Osteocyte (in vitro differentiated cells): Measurements from ENCODE around the gene TMEM271. TPM values are rescaled to one million over a fixed set of nuclear protein-coding genes. Genes with fewer than 3 reads are reported as not detected.

Source experiments
- DNase-seq: peaks from one replicate; pipeline ENCODE4 v3.0.0; 2021; ENCODE audit warnings: mixed read lengths; ENCODE audit not compliant: unreplicated experiment; ENCODE audit errors: extremely low spot score
- H3K27ac Mint-ChIP-seq: one replicate; pipeline ENCODE4 v1.8.0; 2021; ENCODE audit warnings: mild to moderate bottlenecking, mixed read lengths; ENCODE audit not compliant: unreplicated experiment
- H3K27me3 Mint-ChIP-seq: one replicate; pipeline ENCODE4 v1.8.0; 2021; ENCODE audit warnings: mixed read lengths; ENCODE audit not compliant: unreplicated experiment
- H3K36me3 Mint-ChIP-seq: one replicate; pipeline ENCODE4 v1.8.0; 2021; ENCODE audit warnings: mixed read lengths; ENCODE audit not compliant: unreplicated experiment
- H3K4me1 Mint-ChIP-seq: one replicate; pipeline ENCODE4 v1.8.0; 2021; ENCODE audit warnings: mixed read lengths; ENCODE audit not compliant: unreplicated experiment
- H3K4me3 Mint-ChIP-seq: one replicate; pipeline ENCODE4 v1.8.0; 2021; ENCODE audit warnings: mild to moderate bottlenecking, moderate library complexity, mixed read lengths; ENCODE audit not compliant: unreplicated experiment
- H3K9me3 Mint-ChIP-seq: one replicate; pipeline ENCODE4 v1.8.0; 2021; ENCODE audit warnings: mixed read lengths; ENCODE audit not compliant: unreplicated experiment
- CTCF ChIP-seq: fragments of 200-600 bp; sonication (generic); IDR thresholded peaks from 2 replicates; pipeline ENCODE4 v1.5.0; 2021; ENCODE audit warnings: antibody characterized with exemption, mild to moderate bottlenecking, moderate library complexity
- total RNA-seq: library from RNA; stranded (reverse); gene quantifications from 2 replicates; pipeline ENCODE4 v1.2.1, GENCODE V29; 2021

Gene TMEM271
- total RNA-seq, 1 donor from 2014 or later, result not detected

GRCh38 chr4:620201-620600 is 44.1 kb upstream of the TMEM271 start:
- Mint-ChIP-seq H3K4me1 (no peaks in the 10 kb centered on the region), H3K36me3 (no peaks in the 10 kb centered on the region)

GRCh38 chr4:617644-618641 is 41.8 kb upstream of the TMEM271 start:
- H3K27me3 Mint-ChIP-seq, result peaks cover 3% of the 10 kb centered on the region
- peaks cover 8% of the 10 kb centered on the region for H3K9me3 Mint-ChIP-seq
- no peaks in the 10 kb centered on the region for H3K4me1 Mint-ChIP-seq
- DNase-seq, result peak; percentile 72
- no peak for TF ChIP-seq CTCF
- H3K36me3 Mint-ChIP-seq, result no peaks in the 10 kb centered on the region
- H3K4me3 Mint-ChIP-seq, result no peak overlapping the region
- no peak overlapping the region for H3K27ac Mint-ChIP-seq

More at GRCh38 chr4:620201-620600, 44.1 kb upstream of the TMEM271 start:
- peak; percentile 40 for DNase-seq
- TF ChIP-seq CTCF, result no peak
- Mint-ChIP-seq H3K4me3 (no peak overlapping the region), H3K9me3 (peaks cover 8% of the 10 kb centered on the region), H3K27me3 (no peaks in the 10 kb centered on the region), H3K27ac (no peak overlapping the region)

GRCh38 chr4:616911-617643 is 41.0 kb upstream of the TMEM271 start:
- Mint-ChIP-seq H3K4me3 (no peak overlapping the region), H3K27me3 (peaks cover 3% of the 10 kb centered on the region), H3K36me3 (no peaks in the 10 kb centered on the region), H3K27ac (no peak overlapping the region), H3K9me3 (peaks cover 8% of the 10 kb centered on the region), H3K4me1 (no peaks in the 10 kb centered on the region)
- TF ChIP-seq CTCF, result no peak
- DNase-seq, result peak; percentile 81

GRCh38 chr4:616091-616490 is 40.0 kb upstream of the TMEM271 start:
- no peak for DNase-seq
- Mint-ChIP-seq H3K4me3 (no peak overlapping the region), H3K4me1 (no peaks in the 10 kb centered on the region), H3K9me3 (peaks cover 8% of the 10 kb centered on the region), H3K27me3 (peaks cover 3% of the 10 kb centered on the region), H3K36me3 (no peaks in the 10 kb centered on the region), H3K27ac (no peak overlapping the region)
- TF ChIP-seq CTCF, result no peak

GRCh38 chr4:613126-613525 is 37.0 kb upstream of the TMEM271 start:
- TF ChIP-seq CTCF, result no peak
- DNase-seq, result no peak
- no peaks in the 10 kb centered on the region for H3K36me3 Mint-ChIP-seq
- no peak overlapping the region for H3K27ac Mint-ChIP-seq
- peaks cover 3% of the 10 kb centered on the region for H3K27me3 Mint-ChIP-seq
- peaks cover 9% of the 10 kb centered on the region for H3K9me3 Mint-ChIP-seq
- H3K4me1 Mint-ChIP-seq, result no peaks in the 10 kb centered on the region
- no peak overlapping the region for H3K4me3 Mint-ChIP-seq
